GM21723 (cell line): ENCODE results near the gene PLAAT2.
A peak's percentile ranks its signal among the peaks of the same experiment; 100 is the strongest.
"Not testable (repeated sequence)": the region's sequence is repeated elsewhere in the genome, so short reads cannot be mapped to it uniquely, and the experiment has no call there.

Experiments used
- ATAC-seq: cut with Tn5 transposase; IDR thresholded peaks from one replicate; pipeline ENCODE4 v1.9.1; 2021; ENCODE audit warnings: mild to moderate bottlenecking, moderate library complexity; ENCODE audit not compliant: unreplicated experiment

Gene PLAAT2

GRCh38 chr11:63551091-63551888, 11.9 kb downstream of the PLAAT2 start:
- no peak for ATAC-seq

DNA sequence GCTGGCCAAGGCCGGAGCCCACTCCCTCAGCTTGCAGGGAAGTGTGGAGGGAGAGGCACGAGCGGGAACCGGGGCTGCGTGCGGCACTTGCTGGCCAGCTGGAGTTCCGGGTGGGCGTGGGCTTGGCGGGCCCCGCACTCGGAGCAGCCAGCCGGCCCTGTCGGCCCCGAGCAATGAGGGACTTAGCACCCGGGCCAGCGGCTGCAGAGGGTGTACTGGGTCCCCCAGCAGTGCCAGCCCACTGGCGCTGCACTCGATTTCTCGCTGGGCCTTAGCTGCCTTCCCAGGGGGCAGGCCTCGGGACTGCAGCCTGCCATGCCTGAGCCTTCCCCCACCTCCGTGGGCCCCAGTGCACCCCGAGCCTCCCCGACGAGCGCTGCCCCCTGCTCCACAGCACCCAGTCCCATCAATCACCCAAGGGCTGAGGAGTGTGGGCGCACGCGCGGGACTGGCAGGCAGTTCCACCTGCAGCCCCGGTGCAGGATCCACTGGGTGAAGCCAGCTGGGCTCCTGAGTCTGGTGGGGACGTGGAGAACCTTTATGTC, 13.0 kb downstream of the PLAAT2 start:
- not testable (repeated sequence) for ATAC-seq

- ATAC-seq: no peak
Measured at GRCh38 chr11:63549411-63549810, 13.8 kb downstream of the PLAAT2 start.

- ATAC-seq: no peak
Measured at GRCh38 chr11:63548178-63548577, 15.0 kb downstream of the PLAAT2 start.

DNA sequence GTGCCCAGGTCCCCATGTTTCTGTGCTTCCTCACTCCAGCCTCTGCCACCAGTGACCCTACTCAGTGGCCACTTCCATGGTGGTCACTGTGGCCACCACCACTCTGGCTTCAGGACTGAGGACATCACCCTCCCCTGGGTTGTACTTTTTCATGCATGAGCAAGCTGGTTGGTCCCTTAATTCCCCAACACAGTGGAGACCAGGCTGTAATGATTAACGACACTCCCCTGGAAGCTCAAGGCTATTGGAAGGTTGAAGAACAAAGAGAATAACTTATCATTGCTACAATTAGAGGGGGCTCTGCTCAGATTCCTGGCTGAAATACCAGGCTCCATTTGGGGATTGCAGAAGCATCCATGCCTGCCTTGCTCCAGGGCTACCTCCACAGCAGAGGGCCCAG, 16.1 kb downstream of the PLAAT2 start:
- no peak for ATAC-seq

- no peak for ATAC-seq
Measured at GRCh38 chr11:63543711-63544110, 19.5 kb downstream of the PLAAT2 start.

GRCh38 chr11:63542506-63542905, 20.7 kb downstream of the PLAAT2 start:
- not testable (repeated sequence) for ATAC-seq

GRCh38 chr11:63537293-63538101, 25.7 kb downstream of the PLAAT2 start:
- ATAC-seq: no peak

- peak; percentile 43 for ATAC-seq
Measured at GRCh38 chr11:63536669-63537292, 26.4 kb downstream of the PLAAT2 start, which contains the start of gene PLAAT4. Gene PLAAT4, plus strand, starts transcription at chr11:63536808. Its CDS starts 61 bp downstream, at chr11:63536869.

- no peak for ATAC-seq
Measured at GRCh38 chr11:63535734-63536133, 27.4 kb downstream of the PLAAT2 start.

- peak; percentile 43 for ATAC-seq
Measured at GRCh38 chr11:63534895-63535461, 28.2 kb downstream of the PLAAT2 start.

- no peak for ATAC-seq
Measured at GRCh38 chr11:63534076-63534475, 29.1 kb downstream of the PLAAT2 start.

- no peak for ATAC-seq
Measured at GRCh38 chr11:63532799-63533475, 30.2 kb downstream of the PLAAT2 start.

- no peak for ATAC-seq
Measured at GRCh38 chr11:63532117-63532516, 31.1 kb downstream of the PLAAT2 start.

DNA sequence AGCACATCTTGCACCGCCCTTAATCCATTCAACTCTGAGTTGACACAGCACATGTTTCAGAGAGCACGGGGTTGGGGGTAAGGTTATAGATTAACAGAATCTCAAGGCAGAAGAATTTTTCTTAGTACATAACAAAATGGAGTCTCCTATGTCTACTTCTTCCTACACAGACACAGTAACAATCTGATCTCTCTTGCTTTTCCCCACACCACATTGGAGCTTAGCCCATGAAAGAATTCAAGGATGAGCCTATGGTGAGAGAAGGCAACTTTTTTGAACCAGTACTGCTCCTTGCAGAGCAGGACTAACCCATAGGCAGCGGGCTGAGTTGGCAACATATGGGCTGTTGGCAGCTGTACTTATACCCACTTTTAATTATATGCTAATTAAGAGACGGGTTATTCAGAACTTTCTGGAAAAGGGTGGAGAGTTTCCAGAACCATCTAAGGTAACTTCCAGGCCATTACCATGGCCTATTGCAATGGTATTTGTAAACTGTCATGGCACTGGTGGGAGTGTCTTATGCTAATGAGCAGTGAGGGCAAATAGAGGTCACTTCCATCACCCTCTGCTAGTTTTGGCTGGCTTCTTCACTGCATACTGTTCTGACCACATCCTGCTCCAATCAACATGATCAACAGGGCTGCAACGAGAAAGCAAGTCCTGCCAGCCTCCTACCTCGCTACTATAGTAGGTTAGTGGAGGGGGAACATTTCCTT, 31.9 kb downstream of the PLAAT2 start:
- peak; percentile 66 for ATAC-seq

GRCh38 chr11:63530021-63530420, 33.2 kb downstream of the PLAAT2 start:
- no peak for ATAC-seq

- not testable (repeated sequence) for ATAC-seq
Measured at GRCh38 chr11:63529373-63529772, 33.8 kb downstream of the PLAAT2 start.

- not testable (repeated sequence) for ATAC-seq
Measured at GRCh38 chr11:63528729-63529278, 34.4 kb downstream of the PLAAT2 start.

GRCh38 chr11:63528156-63528555, 35.0 kb downstream of the PLAAT2 start:
- ATAC-seq: not testable (repeated sequence)
